ENCODE results near the gene PSMD6.

GRCh38 chr3:64026346-64026745 is 3.1 kb upstream of the PSMD6 start:
- TF ChIP-seq POLR2AphosphoS5 (IDR thresholded peaks at IDR 0.05; ENCODE audit: low read depth, low read length) (no peak), SIN3A (IDR thresholded peaks at IDR 0.05; ENCODE audit: borderline replicate concordance, insufficient read depth, low read length) (no peak), REST (IDR thresholded peaks at IDR 0.05; ENCODE audit: insufficient read depth in 1 of 2, low read depth in 2 of 2, low read length in 2 of 2) (no peak)

Data from PFSK-1 (cell line).